Body of pancreas (tissue), 4 donors: ENCODE results near the gene OST4.

ENCODE experiments used
- POLR2A ChIP-seq, 3 donors: fragments of 450-650 bp; IDR thresholded peaks; one replicate each; pipeline ENCODE4 v1.6.1; 2016; ENCODE audit warnings: antibody characterized with exemption in 3 of 3, mild to moderate bottlenecking in 2 of 3
- TF ChIP-seq, protein P1 (sequence below), 7 experiments: fragments of 450-650 bp in 4 of 7; fragments of 200-600 bp in 3 of 7; sonication (generic) in 3 of 7; IDR thresholded peaks; one replicate each; pipeline ENCODE4 v1.5.1; 2016 to 2019; ENCODE audit warnings: antibody characterized with exemption in 7 of 7

DNA sequence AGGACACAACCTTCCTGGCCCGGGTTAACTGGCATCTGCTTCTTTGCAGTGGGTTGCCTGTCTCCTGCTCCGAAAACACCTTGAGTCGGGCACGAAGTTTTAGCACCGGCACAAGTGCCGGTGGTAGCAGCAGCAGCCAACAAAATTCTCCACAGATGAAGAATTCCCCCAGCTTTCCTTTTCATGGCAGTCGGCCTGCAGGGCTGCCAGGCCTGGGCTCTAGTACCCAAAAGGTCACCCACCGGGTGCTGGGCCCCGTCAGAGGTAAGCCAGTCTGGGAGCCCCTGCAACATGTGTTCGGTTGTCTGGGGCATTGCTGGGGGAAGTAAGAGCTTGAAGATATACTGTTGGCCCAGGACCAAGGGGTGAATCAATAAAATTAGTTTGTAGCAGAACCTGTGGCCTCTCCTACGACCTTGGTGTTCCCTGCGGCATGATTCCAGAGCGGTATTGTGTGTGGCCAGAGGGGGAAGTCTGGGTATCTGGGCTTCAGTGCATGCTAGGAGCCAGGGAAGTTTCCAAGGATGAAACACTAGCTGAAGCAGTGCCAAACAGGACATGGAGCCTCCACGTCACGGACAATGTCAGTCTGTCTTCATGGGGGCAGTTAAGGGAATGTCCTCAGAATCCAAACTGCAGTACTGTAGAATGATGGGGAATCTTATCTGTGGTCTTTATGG lies 12.2 kb downstream of the OST4 start:
- TF ChIP-seq, protein P1, sequence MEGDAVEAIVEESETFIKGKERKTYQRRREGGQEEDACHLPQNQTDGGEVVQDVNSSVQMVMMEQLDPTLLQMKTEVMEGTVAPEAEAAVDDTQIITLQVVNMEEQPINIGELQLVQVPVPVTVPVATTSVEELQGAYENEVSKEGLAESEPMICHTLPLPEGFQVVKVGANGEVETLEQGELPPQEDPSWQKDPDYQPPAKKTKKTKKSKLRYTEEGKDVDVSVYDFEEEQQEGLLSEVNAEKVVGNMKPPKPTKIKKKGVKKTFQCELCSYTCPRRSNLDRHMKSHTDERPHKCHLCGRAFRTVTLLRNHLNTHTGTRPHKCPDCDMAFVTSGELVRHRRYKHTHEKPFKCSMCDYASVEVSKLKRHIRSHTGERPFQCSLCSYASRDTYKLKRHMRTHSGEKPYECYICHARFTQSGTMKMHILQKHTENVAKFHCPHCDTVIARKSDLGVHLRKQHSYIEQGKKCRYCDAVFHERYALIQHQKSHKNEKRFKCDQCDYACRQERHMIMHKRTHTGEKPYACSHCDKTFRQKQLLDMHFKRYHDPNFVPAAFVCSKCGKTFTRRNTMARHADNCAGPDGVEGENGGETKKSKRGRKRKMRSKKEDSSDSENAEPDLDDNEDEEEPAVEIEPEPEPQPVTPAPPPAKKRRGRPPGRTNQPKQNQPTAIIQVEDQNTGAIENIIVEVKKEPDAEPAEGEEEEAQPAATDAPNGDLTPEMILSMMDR (IDR thresholded peaks at IDR 0.05) = no peak
- TF ChIP-seq POLR2A (IDR thresholded peaks at IDR 0.05) = no peak
